Astrocyte of the spinal cord (primary cell): ENCODE measurements around the gene OOSP2.
"Not testable (repeated sequence)": the region's sequence is repeated elsewhere in the genome, so short reads cannot be mapped to it uniquely, and the experiment has no call there.

ENCODE experiments used
- DNase-seq: peaks from one replicate; pipeline ENCODE4 v3.0.0; 2011; ENCODE audit warnings: low read depth, low spot score
- H3K4me3 ChIP-seq: 2 replicates; pipeline ENCODE4 v1.5.1; 2011; ENCODE audit warnings: low read depth, mild to moderate bottlenecking, low read length, moderate library complexity
- CTCF ChIP-seq: IDR thresholded peaks from 2 replicates; pipeline ENCODE4 v1.5.1; 2012; ENCODE audit warnings: low read depth, mild to moderate bottlenecking, low read length, inconsistent platforms
- in situ Hi-C: cut with HindIII; loops from 2 replicates; pipeline ENCODE4 v1.10.0; 2017; ENCODE audit warnings: low sequenced_read_pairs

The OOSP2 gene

GRCh38 chr11:60059521-60060240 lies 19.5 kb downstream of the OOSP2 start:
- no peak for TF ChIP-seq CTCF
- DNase-seq = no peak
- no peak overlapping the region for H3K4me3 ChIP-seq
- in situ Hi-C loops = no loop called here

- in situ Hi-C loops = no loop called here
- no peak for DNase-seq
- H3K4me3 ChIP-seq = no peak overlapping the region
- no peak for TF ChIP-seq CTCF
These were observed 23.9 kb downstream of the OOSP2 start for GRCh38 chr11:60064111-60064510.

GRCh38 chr11:60065801-60066200 lies 25.6 kb downstream of the OOSP2 start:
- in situ Hi-C loops = no loop called here
- TF ChIP-seq CTCF = no peak
- H3K4me3 ChIP-seq = no peak overlapping the region
- DNase-seq = no peak

- in situ Hi-C loops = no loop called here
- H3K4me3 ChIP-seq = no peak overlapping the region
- no peak for TF ChIP-seq CTCF
- no peak for DNase-seq
These were observed 29.2 kb downstream of the OOSP2 start for GRCh38 chr11:60069450-60069849.

GRCh38 chr11:60071644-60072043 lies 31.4 kb downstream of the OOSP2 start:
- DNase-seq, H3K4me3 ChIP-seq, in situ Hi-C loops: not testable (repeated sequence)

- TF ChIP-seq CTCF = no peak
- no peak for DNase-seq
- in situ Hi-C loops = no loop called here
- H3K4me3 ChIP-seq = no peak overlapping the region
These were observed 37.1 kb downstream of the OOSP2 start for GRCh38 chr11:60077216-60077817.

GRCh38 chr11:60077981-60078380 lies 37.8 kb downstream of the OOSP2 start:
- DNase-seq = no peak
- TF ChIP-seq CTCF = no peak
- H3K4me3 ChIP-seq = no peak overlapping the region
- in situ Hi-C loops = no loop called here
